ENCODE measurements around the gene STX2. TPM values are rescaled to one million over a fixed set of nuclear protein-coding genes. Genes with fewer than 3 reads are reported as not detected.

STX2 gene
- total RNA-seq, 1 donor from 2014 or later = 33.0 TPM

- Mint-ChIP-seq H3K9me3 (ENCODE audit: unreplicated experiment) (peaks cover 1% of the 10 kb centered on the region), H3K4me3 (ENCODE audit: unreplicated experiment) (no peak overlapping the region), H3K27ac (ENCODE audit: unreplicated experiment) (no peak overlapping the region), H3K27me3 (ENCODE audit: low read depth, unreplicated experiment) (no peaks in the 10 kb centered on the region), H3K4me1 (ENCODE audit: low read depth, unreplicated experiment) (peaks cover 8% of the 10 kb centered on the region), H3K36me3 (ENCODE audit: low read depth, unreplicated experiment) (no peaks in the 10 kb centered on the region)
- Histone ChIP-seq H3K9ac (ENCODE audit: low read length) (no peak overlapping the region), H2AFZ (ENCODE audit: low read depth, low read length) (no peak overlapping the region), H3K79me2 (ENCODE audit: insufficient read depth, low read length) (no peaks in the 10 kb centered on the region), H3K4me1 (ENCODE audit: insufficient read depth, low read length) (peaks cover 5% of the 10 kb centered on the region), H3K36me3 (ENCODE audit: insufficient read depth, low read length) (no peaks in the 10 kb centered on the region), H3K4me2 (ENCODE audit: low read length) (peak overlapping the region; percentile 26), H3K9me3 (ENCODE audit: insufficient read depth, low read depth, low read length) (no peaks in the 10 kb centered on the region), H4K20me1 (ENCODE audit: insufficient read depth, low read length) (no peaks in the 10 kb centered on the region), H3K27ac (ENCODE audit: low read depth, low read length) (no peak overlapping the region), H3K4me3 (ENCODE audit: insufficient read depth, low read depth, low read length) (no peak overlapping the region), H3K27me3 (ENCODE audit: insufficient read depth, low read length) (no peaks in the 10 kb centered on the region)
- FAIRE-seq (no peak), DNase-seq (ENCODE audit: low read depth) (peak; percentile 21)
- TF ChIP-seq EZH2 (IDR thresholded peaks at IDR 0.05; ENCODE audit: insufficient read depth, low read length) (no peak), CTCF (IDR thresholded peaks at IDR 0.05; ENCODE audit: insufficient read depth, low read depth, low read length) (no peak)
Measured at GRCh38 chr12:130847112-130847511, 8.1 kb upstream of the STX2 start.

GRCh38 chr12:130846369-130846768 lies 7.3 kb upstream of the STX2 start:
- Mint-ChIP-seq H3K4me3 (ENCODE audit: unreplicated experiment) (no peak overlapping the region), H3K27me3 (ENCODE audit: low read depth, unreplicated experiment) (no peaks in the 10 kb centered on the region), H3K4me1 (ENCODE audit: low read depth, unreplicated experiment) (peaks cover 8% of the 10 kb centered on the region), H3K27ac (ENCODE audit: unreplicated experiment) (no peak overlapping the region), H3K9me3 (ENCODE audit: unreplicated experiment) (peaks cover 1% of the 10 kb centered on the region), H3K36me3 (ENCODE audit: low read depth, unreplicated experiment) (no peaks in the 10 kb centered on the region)
- TF ChIP-seq CTCF (IDR thresholded peaks at IDR 0.05; ENCODE audit: insufficient read depth, low read depth, low read length) = no peak
- no peaks in the 10 kb centered on the region for H3K36me3 ChIP-seq (ENCODE audit: insufficient read depth, low read length)
- FAIRE-seq (no peak), DNase-seq (ENCODE audit: low read depth) (no peak)
- no peak overlapping the region for H3K9ac ChIP-seq (ENCODE audit: low read length)
- H3K27me3 ChIP-seq (ENCODE audit: insufficient read depth, low read length) = no peaks in the 10 kb centered on the region
- H3K4me1 ChIP-seq (ENCODE audit: insufficient read depth, low read length) = peaks cover 5% of the 10 kb centered on the region
- no peak overlapping the region for H2AFZ ChIP-seq (ENCODE audit: low read depth, low read length)
- no peaks in the 10 kb centered on the region for H3K79me2 ChIP-seq (ENCODE audit: insufficient read depth, low read length)
- H4K20me1 ChIP-seq (ENCODE audit: insufficient read depth, low read length) = no peaks in the 10 kb centered on the region
- H3K4me3 ChIP-seq (ENCODE audit: insufficient read depth, low read depth, low read length) = no peak overlapping the region
- no peak overlapping the region for H3K4me2 ChIP-seq (ENCODE audit: low read length)
- no peak overlapping the region for H3K27ac ChIP-seq (ENCODE audit: low read depth, low read length)
- H3K9me3 ChIP-seq (ENCODE audit: insufficient read depth, low read depth, low read length) = no peaks in the 10 kb centered on the region

GRCh38 chr12:130839770-130840404 lies 837 bp upstream of the STX2 start:
- FAIRE-seq = no peak
- Histone ChIP-seq H3K79me2 (ENCODE audit: insufficient read depth, low read length) (peaks cover 38% of the 10 kb centered on the region), H4K20me1 (ENCODE audit: insufficient read depth, low read length) (peaks cover 31% of the 10 kb centered on the region), H3K9me3 (ENCODE audit: insufficient read depth, low read depth, low read length) (no peaks in the 10 kb centered on the region), H2AFZ (ENCODE audit: low read depth, low read length) (peak overlapping the region; percentile 89), H3K4me3 (ENCODE audit: insufficient read depth, low read depth, low read length) (peak overlapping the region; percentile 56), H3K9ac (ENCODE audit: low read length) (peak overlapping the region; percentile 26), H3K4me1 (ENCODE audit: insufficient read depth, low read length) (peaks cover 13% of the 10 kb centered on the region), H3K27ac (ENCODE audit: low read depth, low read length) (no peak overlapping the region), H3K4me2 (ENCODE audit: low read length) (peak overlapping the region; percentile 87), H3K36me3 (ENCODE audit: insufficient read depth, low read length) (no peaks in the 10 kb centered on the region), H3K27me3 (ENCODE audit: insufficient read depth, low read length) (no peaks in the 10 kb centered on the region)
- H3K27me3 Mint-ChIP-seq (ENCODE audit: low read depth, unreplicated experiment) = no peaks in the 10 kb centered on the region
- H3K4me3 Mint-ChIP-seq (ENCODE audit: unreplicated experiment) = peak overlapping the region; percentile 77
- peaks cover 18% of the 10 kb centered on the region for H3K4me1 Mint-ChIP-seq (ENCODE audit: low read depth, unreplicated experiment)
- H3K27ac Mint-ChIP-seq (ENCODE audit: unreplicated experiment) = no peak overlapping the region
- no peaks in the 10 kb centered on the region for H3K9me3 Mint-ChIP-seq (ENCODE audit: unreplicated experiment)
- no peak for DNase-seq (ENCODE audit: low read depth)
- H3K36me3 Mint-ChIP-seq (ENCODE audit: low read depth, unreplicated experiment) = no peaks in the 10 kb centered on the region
- no peak for TF ChIP-seq CTCF (IDR thresholded peaks at IDR 0.05; ENCODE audit: insufficient read depth, low read depth, low read length)
- no peak for TF ChIP-seq EZH2 (IDR thresholded peaks at IDR 0.05; ENCODE audit: insufficient read depth, low read length)
